ENCODE data around the gene CDK11A.

CDK11A gene
- 5.0 to 26.8 reads per million in 2 donors for total RNA-seq

DNA sequence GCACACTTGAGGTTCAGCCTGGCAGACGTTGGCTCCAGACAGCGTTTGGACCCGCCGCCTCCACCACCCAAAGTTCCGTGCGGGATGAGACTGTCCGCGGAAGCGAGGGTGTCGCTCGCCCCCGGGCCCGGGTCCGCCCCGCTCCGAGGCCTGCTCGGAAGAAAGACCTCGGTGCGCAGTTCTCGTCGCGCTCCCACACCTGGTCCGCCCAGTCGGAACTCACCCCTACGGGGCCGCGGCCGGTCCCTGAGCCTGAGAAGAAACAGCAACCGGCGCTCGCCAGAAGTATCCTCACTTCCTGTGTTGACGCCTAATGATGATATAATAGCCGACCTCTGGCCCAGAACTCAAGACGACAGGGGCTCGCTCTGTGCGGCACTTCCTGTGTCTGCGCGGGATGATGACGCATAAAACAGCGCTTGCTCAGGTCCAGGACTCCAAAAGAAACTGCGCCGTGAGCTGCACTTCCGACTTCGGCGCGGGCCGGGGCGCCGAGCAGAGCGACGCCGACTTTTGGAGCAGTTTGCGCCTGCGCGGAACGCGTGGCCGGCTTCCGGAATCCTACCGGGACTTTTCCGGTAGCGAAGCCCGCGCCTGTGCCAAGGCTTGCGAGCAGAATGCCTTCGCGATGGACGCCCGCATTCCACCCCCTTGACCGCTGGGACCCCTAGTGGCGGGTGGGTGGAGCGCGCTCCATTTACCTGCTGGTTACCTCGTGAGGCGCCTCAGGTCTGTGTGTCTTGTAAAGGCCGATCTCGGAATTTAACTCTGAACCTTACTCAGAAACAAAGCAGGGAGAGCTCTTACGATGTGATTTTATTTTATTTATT is at the start of gene CDK11A:
CDK11A (minus strand) TSS at position 323 of the 830 bp plus-strand sequence. CDS start 1,539 bp downstream, outside the sequence.
- DNase-seq = peak; percentile 99

DNA sequence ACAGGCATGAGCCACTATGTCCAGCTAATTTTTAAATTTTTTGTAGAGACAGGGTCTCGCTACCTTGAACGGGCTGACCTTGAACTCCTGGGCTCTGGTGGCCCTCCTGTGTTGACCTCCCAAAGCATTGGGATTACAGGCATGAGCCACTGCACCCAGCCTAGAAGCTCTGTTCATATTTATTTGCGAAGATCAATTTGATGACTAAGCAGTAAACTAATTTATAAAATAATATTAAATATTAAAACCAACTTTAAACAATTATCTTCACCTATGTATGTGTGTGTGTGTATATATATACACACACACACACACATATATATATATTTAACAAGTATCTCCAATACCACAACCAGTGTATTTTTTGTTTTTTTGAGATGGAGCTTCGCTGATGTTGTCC is 49.7 kb upstream of the CDK11A start:
- DNase-seq = no peak

DNA sequence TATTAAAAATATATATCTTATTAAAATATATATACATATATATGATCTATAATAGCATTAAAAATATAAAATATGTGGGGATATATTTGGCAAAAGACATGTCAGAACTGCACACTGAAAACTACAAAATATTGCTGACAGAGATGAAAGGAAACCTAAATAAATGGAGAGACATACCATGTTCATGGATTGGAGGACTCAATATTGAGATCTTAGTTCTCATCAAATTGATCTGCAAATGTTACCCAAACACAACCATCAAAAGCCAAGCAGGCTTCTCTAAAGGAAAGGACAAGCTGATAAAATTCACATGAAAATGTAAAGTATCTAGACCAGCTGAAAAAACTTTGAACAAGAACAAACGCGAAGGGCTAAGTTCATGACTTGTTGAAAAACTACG is 46.9 kb upstream of the CDK11A start:
- no peak for DNase-seq

DNA sequence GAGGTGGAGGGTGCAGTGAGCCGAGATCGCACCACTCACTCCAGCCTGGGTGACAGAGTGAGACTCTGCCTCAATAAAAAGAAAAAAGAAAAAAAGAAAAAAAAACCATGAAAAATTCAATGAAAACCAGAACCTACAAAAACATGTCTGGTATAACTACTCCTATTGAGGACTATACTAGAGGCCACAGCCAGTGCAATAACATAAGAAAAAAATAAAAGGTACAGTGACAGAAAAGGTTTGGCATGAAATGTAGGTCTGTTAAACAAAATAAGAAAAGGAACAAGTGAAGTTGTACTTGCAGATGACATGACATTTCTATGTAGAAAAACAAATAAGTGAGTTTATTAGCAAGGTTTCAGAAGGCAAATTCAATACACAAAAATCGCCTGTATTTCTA is 45.9 kb upstream of the CDK11A start:
- DNase-seq = no peak

DNA sequence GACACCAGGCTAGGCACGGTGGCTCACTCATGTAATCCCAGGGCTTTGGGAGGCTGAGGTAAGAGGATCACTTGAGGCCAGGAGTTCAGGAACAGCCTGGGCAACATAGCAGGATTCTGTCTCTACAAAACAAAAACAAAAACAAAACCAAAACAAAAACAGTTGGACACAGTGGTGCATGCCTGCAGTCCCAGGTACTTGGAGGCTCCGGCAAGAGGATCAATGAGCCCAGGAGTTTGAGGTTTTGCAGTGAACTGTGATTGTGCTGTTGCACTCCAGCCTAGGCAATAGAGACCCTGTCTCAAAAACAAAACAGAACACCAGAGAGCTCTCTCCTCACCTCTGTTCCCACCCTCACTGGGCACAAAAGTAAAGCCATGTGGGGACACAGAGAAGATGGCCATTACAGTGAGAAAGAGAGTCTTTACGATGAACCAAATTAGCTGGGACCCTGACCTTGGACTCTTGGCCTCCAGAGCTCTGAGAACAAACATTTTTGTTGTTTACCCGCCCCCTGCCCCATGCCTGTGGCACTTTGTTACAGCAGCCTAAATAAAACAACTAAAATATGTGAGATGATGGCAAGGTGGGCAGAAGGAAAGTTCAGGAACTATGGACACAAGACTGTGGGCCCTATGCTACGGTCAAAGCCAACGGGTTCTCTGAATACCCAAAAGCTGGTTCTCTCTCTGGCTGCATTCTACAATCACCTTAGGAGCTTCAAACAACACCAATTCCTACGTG is 44.3 kb upstream of the CDK11A start:
- DNase-seq = no peak

DNA sequence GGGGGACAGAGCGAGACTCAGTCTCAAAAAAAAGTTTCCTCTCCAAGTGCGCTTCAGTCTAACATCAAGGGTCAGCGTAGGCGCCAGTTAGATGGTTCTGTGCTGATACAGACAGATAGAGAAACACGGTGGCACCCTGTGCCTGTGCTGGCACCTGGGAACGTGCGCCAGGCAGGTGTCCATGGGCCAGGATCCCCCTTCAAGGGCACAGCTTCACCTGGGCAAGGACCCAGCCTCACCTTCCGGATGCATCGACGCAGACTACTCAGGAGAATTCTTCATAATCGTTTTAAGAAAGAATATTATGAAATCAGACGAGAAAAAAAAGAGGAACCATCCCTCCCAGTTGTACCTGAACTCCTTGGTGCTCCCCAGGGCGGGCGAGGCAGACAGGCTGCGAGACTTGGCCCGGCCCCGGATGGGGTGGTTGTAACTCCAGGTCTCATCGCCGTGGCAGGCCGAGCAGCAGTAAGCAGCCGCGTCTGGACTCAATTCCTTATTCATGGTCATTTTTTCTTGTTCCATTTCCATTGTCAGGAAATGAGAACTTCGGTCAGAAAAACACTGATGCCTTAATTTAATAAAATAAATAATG is 40.8 kb upstream of the CDK11A start:
- DNase-seq = no peak

DNA sequence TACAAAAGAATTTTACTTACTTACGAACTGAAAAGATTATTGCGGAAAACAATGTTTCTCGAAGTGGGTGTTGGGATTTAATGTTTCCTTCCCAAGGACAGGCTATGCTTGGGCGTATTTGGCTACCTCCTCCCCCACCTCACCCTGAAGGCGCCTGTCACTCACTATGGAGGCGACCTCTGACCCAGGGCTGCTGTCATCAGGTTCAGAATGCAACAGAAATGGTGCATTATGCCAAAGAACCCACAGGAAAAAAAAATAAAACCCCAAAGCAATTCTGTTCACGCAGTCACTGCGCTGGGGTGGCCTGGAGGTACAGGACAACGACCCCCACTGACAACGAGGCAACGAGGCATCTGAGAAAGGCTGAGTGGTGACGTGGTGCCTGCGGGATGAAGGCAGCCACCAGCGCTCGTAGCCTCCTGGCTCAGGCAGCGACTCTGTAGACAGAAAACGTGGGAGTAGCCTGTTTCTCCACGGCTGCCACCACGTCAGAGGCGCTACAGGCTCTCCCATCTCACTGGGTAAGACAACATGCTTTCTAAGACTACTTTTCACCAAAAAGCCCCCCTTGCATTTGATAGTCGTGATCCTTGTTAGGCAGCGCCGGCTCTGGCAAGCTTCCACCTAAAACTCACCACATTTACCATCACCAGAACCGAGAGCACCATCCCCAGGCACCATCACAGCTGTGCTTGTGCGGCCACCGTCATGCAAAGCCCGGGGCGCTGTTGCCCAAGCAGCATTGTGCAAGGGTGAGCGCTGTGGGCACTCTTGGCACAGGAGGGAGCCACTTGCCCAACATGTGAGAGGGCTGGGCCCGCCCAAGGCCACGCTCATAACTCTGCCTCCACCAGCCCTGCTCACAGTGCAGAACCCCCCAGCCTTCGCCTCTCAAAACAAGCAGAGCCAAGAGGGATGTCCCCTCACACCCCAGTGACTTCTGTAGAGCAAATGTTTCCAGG is 39.8 kb upstream of the CDK11A start:
- no peak for DNase-seq

DNA sequence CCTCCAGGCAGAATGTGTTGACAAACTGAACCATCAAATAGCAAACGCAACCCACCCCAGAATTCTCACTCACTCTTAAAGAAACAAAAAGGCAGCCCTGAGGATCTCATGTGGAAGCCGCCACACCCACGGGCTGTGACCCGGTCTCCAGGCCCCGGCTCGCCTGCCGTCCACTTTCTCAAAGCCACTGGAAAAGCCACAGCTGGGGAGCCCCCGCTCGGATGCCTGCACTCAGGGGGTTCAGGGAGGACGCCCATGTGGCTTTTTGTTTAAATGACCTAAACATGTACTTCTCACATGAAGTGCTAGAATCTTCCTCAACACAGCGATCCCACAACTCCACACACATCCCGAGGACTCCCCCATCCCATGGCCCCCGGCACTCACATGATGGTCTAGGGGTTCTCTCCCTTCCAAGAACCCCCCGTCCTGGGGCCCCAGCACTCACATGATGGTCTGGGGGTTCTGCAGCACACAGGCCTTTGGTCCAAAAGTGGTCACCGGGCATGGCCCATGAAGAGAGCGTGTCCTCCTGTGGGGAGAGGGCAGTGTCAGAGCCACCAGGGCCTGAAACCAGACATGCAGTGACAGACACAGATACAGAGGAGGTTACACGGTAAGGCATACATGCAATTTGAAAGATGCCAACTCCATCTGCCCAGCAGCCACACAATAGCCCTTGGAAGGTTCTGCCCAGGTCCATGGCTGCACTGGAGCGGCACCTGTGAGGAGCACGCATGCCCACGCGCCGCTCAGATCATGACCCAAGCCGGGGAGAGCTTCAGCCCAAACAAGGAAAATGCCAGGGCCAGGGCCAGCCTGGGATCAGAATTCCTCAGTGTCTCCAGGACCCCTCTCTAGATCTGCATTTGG is 37.6 kb upstream of the CDK11A start:
- no peak for DNase-seq

DNA sequence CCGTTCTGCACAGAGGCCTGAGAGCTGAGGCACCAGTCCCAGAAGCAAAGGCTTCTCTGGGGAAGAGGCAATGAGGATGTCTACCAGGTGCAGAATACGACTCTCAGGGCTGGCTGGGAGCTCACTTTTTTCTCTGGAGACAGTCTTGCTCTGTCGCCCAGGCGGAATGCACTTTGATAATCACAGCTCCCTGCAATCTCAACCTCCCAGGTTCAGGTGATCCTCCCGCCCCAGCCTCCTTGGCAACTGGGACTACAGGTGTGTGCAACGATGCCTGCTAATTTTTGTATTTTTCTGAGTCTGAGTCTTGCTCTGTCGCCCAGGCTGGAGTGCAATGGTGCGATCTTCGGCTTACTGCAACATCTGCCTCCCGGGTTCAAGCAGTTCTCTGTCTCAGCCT is 36.6 kb upstream of the CDK11A start:
- no peak for DNase-seq

DNA sequence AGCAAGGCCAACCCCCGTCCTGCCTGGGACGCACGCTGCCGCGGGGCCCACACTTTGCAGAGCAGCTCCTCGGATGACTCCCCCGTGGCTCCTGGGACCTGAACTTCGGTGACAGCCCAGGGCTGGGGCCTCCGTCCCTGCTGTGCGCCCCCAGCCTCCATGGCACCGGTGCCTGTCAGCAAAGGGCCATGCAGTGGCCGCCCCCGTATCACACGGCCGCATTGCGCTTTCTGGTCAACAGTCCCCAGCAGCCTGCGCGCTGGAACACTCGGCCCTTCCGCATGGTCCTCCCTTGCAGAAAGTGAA is 36.1 kb upstream of the CDK11A start:
- DNase-seq = no peak

DNA sequence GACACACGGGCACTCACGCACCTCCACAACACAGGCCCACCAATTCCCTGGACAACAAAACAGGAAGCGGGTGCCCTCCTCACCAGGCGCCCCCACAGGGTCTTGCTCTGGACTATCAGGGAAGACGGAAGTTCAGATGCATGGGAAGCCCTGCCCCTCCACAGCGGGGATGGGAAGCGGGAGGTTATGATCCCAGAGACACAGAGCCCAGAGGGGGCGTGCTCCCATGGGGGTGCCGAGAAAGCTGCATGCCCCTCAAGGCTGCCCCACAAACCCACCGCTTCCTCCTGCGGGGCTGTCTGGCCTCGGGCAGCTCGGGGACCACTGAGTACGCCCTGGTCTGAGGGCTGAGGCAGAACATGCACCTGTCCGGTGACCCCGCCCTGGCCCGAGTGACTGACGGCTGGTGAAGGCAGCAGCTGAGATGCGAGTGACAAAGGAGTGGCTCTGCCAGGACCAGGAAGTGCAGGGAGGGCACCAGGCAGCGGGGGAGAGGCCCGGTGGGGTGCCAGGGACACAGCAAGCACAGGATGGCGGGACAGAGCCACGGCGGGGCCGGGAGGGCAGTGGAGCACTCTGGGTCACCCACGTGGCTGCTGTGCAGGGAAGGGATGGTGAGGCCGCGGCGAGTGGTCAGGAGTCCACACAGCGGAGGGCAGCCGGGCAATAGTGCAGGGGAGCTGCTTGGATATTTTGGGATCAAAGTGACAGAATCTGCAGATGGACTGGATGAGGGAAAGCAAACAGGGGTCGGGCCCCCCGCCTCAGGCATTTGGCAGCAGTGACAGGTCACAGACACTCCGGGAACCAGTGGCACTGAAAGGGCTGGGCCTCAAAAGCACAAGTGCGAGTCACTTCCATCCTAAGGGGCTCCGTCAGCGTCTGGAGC is 35.5 kb upstream of the CDK11A start:
- DNase-seq = no peak

DNA sequence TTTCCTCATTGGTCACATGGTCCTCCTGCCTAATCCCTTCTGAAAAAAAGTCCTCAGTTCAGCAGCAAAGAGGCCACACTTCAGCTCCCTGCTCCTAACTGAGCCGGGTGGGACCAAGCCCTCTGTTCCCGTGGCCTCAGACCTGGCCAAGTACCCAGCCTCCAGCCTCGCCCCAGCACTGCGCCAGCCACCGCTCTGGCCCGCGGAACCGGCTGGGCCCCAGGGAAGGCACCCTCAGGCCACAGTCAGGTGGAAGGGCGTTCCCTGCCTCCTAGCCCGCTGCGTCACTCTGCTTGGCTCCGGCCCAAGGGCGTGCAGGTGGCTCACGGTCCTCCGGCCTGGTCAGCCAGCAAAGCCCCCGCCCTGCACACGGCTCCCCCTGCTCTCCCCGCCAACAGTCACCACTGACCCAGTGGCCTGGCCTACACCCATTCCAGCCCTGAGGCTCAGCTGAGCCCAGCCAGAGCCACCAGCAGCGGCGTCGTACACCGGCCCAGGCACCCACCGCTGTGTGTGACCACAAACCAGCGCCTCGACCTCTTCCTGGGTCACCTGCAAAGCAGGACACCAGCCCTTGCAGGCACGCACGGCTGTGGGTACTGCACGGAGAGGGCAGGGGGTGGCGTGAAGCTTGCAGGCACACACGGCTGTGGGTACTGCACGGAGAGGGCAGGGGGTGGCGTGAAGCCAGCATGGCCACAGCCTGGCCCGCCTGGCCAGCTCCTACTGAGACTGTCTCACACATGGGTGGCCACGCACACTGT is 34.7 kb upstream of the CDK11A start:
- no peak for DNase-seq

DNA sequence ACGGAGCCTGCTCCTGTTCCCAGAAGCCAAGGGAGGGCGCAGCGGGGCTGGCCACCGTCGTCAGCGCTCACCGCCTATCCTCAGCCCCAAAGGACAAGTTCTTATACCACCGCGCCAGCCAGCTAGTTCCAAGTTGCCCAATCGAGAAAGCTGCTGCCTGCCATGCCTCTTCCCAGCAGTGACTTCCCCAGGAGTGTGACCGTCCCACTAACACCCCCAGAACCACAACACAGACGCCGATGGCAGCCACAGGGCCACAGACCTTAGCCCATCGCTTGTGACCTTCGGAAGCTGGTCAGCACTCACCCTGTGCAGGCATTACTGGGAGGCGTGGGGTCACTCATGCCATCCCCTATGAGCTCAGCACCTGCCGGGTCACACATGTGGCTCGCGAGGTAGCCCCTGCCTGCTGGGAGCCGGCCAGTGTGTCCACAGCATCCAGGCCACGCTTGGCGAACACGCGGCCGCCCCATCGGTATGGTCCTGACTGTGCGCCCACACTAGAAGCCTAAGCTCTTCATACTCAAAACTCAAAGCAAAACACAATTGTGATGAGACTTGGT is 34.0 kb upstream of the CDK11A start:
- DNase-seq = no peak

DNA sequence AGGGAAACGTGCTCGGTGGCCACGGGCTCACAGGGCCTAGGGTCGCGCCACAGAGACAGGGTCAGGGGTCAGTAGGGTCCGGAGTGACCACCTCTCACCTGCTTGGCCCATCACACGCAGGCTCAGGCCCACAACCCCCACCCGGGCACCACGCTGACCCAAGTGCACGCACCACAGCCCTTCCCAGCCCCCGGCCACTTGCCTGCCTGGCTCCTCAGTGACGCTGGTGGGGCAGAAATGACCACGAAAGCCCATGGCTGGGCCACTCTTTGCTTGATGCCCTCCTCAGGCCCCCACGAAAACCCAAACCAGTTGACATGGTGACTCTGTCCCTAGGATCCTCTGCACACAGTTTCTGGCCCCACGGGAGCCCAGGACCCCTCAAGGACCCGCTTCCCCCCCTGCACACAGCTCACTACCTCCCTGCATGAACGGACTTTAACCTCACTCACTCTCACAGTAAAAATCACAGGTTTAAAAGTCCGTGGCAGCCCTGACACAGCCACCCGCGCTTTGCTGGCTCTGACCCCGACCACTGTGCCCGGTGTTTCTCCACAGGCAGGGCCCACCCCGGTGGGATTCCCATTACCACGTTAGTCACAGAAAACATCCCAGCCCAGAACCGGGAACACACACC is 33.4 kb upstream of the CDK11A start:
- no peak for DNase-seq

DNA sequence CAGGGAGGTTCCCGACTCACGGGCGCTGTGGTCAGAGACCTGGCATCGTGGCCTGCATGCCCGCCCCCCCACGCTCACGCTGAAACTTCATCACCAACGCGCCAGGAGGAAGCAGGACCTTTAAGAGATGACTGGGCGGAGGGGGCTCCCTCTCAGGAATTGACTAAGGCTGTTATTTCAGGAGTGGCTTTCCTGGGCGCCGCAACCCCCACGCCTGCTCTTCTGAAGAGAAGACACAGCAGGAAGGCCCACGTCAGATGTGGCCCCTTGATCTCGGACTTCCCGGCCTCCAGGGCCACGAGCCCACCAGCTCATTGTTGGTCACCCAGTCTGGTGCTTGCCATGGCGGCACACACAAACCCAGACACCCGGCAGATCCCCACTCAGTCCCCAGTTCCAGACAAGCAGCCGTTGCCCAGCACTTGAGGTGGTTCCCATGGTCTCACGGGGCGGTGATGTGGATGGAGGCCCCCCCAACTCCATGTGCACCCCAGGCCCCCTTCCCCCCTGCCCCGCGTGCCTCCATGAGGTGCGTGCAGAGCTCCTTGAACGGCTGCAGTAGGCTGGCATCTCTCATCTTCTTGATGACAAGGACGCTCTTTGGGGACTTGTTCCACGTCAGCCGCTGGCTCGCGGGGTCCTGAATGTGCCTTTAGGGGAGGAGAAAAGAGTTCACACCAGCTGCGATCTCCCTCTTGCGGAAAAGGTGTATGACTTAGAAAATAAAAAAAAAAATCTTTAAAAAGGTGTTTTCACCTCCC is 32.7 kb upstream of the CDK11A start:
- DNase-seq = no peak

DNA sequence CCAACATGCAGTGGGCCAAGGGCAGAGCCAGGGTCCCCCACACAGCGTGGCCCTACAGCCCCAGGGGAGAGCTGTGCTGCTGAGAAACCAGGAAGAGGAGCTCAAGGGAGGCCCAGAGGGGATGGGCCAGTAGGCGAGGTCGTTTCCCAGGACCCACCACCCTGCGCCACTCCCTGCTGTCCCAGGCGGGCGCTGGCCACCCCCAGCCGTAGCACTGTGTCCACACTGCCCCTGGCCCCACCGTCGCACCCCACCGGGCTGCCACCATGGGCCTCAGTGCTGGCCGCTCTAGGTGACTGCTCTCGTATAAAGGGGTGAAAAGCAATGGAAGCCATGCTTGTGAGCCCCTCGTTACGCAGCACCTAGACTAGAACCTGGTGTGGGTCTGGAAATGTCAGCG is 31.7 kb upstream of the CDK11A start:
- DNase-seq = no peak

DNA sequence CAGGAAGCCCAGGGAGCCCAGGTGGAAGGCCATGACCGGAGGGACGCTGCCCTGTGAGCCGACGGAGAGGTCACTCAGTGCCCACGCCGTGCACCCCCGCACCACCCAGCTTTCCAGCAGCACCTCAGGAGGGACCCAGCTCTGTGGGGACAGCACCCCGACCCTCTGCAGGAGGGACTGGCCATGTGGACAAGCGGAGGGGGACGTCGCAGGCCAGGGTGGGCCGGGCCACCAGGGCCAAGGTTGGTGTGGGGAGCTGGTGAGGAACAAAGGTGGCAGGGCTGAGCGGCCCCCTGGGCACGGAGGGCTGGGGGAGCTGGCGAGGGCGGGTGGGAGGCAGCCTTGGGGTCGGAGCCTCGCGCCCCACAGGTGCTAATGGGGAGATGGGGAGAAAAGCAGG is 31.3 kb upstream of the CDK11A start:
- no peak for DNase-seq

Measured in T-helper 9 cell (primary cell).